NCI-H446 (cell line): ENCODE results near the gene COL25A1.

Source experiments
- DNase-seq, 2 experiments: peaks; one replicate each; lab custom pipeline; 2025; lab: John Stamatoyannopoulos, UW

COL25A1 gene

GRCh38 chr4:109291707-109292238 lies 10.7 kb downstream of the COL25A1 start:
- no peak for DNase-seq

GRCh38 chr4:109290918-109291317 lies 11.5 kb downstream of the COL25A1 start:
- DNase-seq: no peak

GRCh38 chr4:109278594-109279031 lies 23.8 kb downstream of the COL25A1 start:
- DNase-seq: no peak

DNA sequence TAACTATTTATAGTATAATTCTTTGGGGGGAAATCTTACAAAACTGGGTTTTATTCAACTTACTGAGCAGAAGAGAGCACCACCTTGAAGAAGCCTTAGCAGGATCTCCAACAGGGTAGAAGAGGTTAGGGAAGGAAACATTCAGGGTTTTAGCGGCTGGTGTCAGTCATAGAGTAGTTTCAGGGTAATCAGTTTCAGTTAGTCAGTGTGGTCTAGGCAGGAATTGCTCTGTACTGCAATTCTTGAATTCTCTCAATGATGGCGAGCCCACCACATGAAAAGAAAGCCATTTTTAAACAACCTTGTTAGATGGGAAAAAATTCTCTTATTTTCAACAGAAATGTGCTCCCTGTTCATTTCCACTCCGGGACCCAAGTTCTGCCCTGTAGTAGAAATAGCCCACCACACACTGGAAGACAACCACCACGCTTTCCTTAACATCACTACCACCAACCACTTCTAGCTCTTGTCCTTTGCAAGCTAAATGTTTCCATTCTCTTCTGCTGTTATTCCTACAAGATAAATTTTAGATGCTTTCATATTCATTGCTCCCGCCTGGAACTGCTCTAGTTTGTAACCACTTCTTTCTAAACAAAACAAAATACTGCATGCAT lies 25.9 kb downstream of the COL25A1 start:
- no peak for DNase-seq

- no peak for DNase-seq
These were observed 27.3 kb downstream of the COL25A1 start for GRCh38 chr4:109275066-109275745.

DNA sequence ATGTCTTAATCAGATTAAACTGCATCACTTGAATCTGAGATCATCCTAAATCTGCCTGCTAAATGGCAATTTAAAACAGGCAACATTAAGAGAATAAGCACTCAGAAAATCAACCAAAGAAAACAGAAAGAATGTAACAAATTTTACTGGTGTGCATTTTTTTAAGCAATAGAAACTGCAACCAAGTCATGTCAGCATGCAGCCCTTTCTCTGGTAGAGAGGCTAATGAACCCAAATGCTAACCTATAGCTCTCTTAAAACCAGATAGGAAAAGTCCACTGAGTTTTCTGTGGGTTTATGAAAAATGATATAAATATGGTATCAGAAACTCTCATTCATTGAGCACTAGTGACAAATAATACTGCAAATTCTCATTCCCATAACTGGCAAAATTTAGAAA lies 35.6 kb downstream of the COL25A1 start:
- DNase-seq: no peak

DNA sequence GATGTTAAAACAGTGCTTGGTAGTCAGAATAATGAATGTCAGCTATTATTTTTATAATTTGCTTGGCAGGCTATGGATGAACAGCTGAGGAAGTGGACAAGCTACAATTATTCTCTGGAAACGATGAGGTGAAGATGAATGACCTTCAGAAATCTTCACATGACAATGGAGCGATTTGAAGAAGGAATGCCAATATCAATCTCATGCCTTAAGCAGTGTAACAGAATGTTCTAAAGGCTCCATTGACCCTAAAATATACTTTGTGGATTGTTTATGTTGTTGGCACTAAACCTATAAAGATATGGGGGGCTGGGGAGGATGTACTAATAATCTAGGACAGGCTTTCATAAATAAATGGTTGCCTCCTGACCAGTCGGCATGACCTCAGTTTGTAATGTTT lies 36.2 kb downstream of the COL25A1 start:
- no peak for DNase-seq

DNA sequence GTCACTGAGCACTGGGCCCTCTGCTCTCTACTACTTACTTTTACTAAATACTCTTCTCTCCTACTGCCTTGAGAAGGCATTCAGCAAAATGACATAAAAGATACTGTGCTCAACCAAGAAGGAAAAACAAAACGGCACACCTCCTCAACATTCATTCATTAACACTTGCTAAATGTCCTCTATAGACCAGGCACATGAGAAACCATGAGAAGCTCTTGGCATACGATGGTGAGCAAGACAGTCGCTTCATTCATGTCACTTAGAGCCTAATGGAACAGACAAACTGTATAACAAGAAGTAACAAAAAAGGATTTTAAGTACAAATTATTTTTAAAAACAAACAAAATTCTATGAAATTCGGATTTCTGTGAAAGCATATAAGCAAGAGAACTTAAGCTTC lies 38.7 kb downstream of the COL25A1 start:
- no peak for DNase-seq

- no peak for DNase-seq
These were observed 45.6 kb downstream of the COL25A1 start for GRCh38 chr4:109256818-109257217.

DNA sequence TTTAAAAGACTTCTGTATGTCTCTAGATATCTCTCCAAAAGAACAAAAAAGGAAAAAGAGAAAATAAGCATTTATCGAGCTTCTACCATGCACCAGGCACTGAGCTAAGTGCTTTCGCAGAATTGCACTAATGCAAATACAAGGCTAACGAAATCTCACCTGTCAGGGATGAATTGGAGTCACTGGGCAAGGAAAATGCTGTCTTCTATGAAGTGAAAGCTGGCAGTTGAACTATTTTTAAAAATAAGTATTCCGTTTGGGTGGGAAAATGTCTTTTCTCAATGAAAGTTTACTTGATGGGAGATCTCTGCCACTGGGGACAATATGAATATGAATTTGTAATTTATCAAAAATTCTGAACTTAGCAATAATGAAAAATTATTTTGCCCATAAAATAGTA lies 47.6 kb downstream of the COL25A1 start:
- DNase-seq: no peak

DNA sequence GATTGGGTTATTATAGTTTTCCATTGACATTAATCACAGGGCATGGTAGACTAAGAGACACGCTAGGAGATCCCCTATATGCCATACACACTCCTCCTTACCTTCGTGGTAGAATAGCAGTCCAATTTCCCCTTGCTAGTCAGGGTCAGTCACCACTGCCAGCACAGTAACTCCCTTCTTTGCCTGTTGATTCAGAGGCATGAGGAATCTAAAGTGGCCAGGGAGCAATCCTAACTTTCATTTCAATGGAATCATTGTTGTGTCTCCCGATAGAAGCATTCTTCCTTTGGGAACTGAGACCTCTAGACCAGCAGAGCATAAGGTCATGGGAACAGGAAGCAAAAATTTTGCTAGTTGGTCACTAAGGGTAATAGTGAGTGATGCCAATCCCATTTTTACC lies 51.1 kb downstream of the COL25A1 start:
- DNase-seq: no peak

- DNase-seq: no peak
These were observed 54.0 kb downstream of the COL25A1 start for GRCh38 chr4:109248322-109248900.

DNA sequence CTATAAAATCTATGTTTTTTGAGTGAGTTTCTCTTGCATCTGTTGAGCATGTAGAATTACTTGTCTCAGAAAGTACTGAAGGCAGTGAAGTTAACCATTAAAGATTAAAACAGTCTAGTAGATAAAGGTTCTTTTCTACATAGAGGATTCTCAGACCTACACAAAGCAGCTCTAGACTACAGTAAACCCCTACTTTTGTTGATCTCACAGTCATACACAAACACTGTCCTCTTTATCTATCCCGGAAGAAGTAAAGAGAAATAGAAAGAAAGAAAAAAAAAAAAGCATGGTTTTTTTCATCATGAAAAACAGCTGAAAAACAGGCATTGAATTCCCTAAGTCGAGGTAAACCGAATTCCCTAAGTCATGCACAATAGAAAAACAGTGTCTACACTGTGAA lies 58.6 kb downstream of the COL25A1 start:
- DNase-seq: no peak

- no peak for DNase-seq
These were observed 63.7 kb downstream of the COL25A1 start for GRCh38 chr4:109238746-109239145.

DNA sequence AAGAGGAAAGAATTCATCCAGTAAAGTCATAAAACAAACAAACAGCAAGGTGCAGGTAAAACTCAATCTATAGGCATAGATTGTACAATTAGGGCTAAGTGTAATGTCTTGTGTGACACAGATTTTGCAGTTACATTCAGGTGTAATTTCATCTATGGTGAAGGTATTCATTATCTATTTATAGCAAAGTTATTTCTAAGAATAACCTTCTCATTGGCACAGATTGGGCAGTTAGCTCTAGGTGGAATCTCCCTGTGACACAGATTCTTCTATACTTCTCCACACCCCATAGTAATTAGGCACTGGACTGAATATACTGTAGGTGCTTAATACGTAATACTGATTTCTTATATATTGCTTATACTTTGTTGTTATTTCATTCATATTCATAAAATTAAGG lies 66.8 kb downstream of the COL25A1 start:
- no peak for DNase-seq

- no peak for DNase-seq
These were observed 67.9 kb downstream of the COL25A1 start for GRCh38 chr4:109234596-109234995.

DNA sequence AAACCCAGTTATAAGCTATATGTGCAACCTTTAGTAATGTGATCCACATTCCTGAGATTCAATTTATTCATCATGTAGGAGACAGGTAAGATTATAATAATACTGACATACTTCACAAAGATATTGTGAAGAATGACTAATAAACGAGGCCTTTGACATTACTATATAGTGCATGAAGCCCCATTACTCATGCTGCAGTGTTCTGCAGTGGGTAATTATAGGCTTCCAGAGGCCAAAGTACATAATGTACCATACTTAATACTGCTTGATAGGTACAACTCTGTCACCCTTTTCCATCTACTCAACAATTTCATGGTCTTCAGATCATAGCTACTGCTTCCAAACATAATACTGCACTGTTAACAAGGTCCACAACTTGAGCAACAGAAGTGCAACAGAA lies 68.9 kb downstream of the COL25A1 start:
- DNase-seq: no peak

- no peak for DNase-seq
These were observed 69.8 kb downstream of the COL25A1 start for GRCh38 chr4:109232681-109233080.

DNA sequence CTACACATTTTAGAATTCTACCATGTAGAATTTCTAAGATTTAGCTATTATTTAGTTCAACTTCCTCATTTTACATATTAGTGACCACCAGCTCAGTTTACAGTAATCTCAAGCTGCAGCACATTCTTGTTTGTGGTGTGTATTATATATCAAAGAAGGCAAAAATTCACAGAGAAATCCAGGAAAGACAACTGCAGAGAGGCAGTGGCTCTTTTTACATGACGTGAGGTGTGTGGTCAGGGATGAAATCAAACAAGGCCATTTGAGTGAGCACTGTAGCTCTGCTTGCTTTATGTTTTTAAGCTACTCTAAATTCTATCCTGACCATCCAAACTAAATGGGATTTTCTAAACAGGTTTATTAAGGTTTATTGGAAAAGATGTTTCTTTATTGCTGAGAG lies 71.1 kb downstream of the COL25A1 start:
- no peak for DNase-seq

DNA sequence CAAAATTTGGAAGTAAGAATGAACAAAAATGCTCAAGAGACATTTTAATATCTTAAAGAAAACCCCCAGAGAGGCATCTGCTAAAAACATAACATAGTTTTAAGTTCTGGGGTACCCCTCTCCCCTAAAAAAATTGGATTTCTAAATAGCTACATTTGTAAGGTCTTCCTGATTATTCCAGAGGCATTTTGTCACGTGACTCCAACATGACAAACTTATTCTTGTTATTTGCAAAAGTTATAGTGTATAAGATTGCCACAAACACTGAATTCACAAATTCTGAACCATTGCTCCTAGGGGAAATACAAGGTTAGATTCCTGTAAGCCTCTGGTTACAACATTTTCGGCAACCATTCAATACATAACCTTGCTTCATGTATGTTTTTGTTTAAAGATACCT lies 73.4 kb downstream of the COL25A1 start:
- DNase-seq: no peak

GRCh38 chr4:109218288-109218687 lies 84.2 kb downstream of the COL25A1 start:
- no peak for DNase-seq

- DNase-seq: no peak
These were observed 86.3 kb downstream of the COL25A1 start for GRCh38 chr4:109216085-109216696.

DNA sequence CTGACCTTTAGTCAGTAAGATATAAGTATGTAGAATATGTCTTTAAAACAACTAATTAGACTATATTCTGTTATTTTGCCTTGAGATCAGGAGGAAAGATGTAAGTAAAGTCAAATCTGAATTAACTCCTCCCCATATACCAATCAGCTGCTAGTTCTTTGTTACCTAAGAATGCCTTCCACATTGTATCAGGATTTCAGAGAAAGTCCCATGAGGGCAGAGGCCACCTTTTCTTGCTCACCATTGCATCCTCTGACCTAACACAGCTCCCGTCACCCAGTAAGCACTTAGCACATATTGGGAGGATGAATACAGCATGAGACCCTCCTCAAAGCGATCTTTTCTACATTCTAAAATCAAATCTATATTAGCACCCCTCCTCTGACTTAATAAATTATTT lies 87.0 kb downstream of the COL25A1 start:
- no peak for DNase-seq
